Nephron (organoid): ENCODE results near the gene KRTAP10-10.
"Not testable (repeated sequence)": the region's sequence is repeated elsewhere in the genome, so short reads cannot be mapped to it uniquely, and the experiment has no call there.

Experiments used
- H3K27ac Mint-ChIP-seq, 3 experiments: 2 replicates each; pipeline ENCODE4 v1.8.0; 2020; ENCODE audit warnings: mixed read lengths in 3 of 3, mild to moderate bottlenecking in 2 of 3, moderate library complexity in 1 of 3
- H3K27me3 Mint-ChIP-seq: 2 replicates; pipeline ENCODE4 v1.8.0; 2021; ENCODE audit warnings: low read depth, mild to moderate bottlenecking, moderate library complexity, mixed read lengths
- H3K36me3 Mint-ChIP-seq: 2 replicates; pipeline ENCODE4 v1.8.0; 2020; ENCODE audit warnings: low read depth, mixed read lengths
- H3K4me1 Mint-ChIP-seq: 2 replicates; pipeline ENCODE4 v1.8.0; 2020; ENCODE audit warnings: mixed read lengths
- H3K4me3 Mint-ChIP-seq, 3 experiments: 2 replicates each; pipeline ENCODE4 v1.8.0; 2020; ENCODE audit warnings: mild to moderate bottlenecking in 3 of 3, mixed read lengths in 3 of 3, moderate library complexity in 2 of 3
- H3K9me3 Mint-ChIP-seq: 2 replicates; pipeline ENCODE4 v1.8.0; 2020; ENCODE audit warnings: mixed read lengths
- TF ChIP-seq, protein P1 (sequence below), 3 experiments: fragments of 200-600 bp; sonication (generic); IDR thresholded peaks; one replicate each; pipeline ENCODE4 v1.5.0; 2021; ENCODE audit warnings: antibody characterized with exemption in 3 of 3; ENCODE audit not compliant: unreplicated experiment in 3 of 3

Gene KRTAP10-10

DNA sequence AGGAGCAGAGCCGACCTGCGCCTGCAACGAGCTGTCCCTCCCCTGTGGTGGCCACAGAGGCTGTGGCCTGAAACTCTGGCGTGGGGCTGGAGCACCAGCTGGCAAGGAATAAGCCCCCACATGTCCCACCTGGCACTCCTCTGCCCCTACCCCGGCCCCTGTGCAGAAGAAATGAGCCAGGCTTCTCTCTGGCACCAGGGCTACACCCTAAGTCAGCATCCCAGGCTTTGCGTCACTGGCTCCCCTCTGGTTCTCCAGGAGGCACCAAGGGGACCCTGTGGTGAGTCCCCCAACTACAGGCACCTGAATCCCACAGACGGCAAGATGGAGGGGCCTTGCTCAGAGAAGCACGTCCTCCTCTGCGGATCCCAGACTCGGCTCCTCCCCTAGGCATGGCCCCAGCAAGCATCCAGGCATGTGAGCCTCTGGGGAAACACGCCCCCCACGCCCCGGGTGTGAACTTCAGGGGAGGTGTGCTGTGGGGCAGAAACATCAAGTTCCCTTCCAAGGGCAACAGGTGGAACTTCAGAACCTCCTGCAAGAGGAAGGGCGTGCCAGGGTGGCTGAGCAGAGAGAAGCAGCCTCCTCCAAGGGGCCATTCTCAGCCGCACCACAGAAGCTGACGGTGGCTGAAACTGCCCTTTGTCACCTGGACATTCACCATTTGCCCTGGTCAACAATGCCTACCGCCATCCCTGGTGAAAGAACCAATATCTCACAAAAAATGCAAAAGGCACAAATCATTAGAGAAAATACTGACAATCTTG is 33.9 kb upstream of the KRTAP10-10 start:
- Mint-ChIP-seq H3K27ac (no peak overlapping the region), H3K4me3 (no peak overlapping the region), H3K9me3 (peaks cover 18% of the 10 kb centered on the region), H3K27me3 (peaks cover 17% of the 10 kb centered on the region), H3K36me3 (no peaks in the 10 kb centered on the region), H3K4me1 (no peaks in the 10 kb centered on the region)
- TF ChIP-seq, protein P1, sequence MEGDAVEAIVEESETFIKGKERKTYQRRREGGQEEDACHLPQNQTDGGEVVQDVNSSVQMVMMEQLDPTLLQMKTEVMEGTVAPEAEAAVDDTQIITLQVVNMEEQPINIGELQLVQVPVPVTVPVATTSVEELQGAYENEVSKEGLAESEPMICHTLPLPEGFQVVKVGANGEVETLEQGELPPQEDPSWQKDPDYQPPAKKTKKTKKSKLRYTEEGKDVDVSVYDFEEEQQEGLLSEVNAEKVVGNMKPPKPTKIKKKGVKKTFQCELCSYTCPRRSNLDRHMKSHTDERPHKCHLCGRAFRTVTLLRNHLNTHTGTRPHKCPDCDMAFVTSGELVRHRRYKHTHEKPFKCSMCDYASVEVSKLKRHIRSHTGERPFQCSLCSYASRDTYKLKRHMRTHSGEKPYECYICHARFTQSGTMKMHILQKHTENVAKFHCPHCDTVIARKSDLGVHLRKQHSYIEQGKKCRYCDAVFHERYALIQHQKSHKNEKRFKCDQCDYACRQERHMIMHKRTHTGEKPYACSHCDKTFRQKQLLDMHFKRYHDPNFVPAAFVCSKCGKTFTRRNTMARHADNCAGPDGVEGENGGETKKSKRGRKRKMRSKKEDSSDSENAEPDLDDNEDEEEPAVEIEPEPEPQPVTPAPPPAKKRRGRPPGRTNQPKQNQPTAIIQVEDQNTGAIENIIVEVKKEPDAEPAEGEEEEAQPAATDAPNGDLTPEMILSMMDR (IDR thresholded peaks at IDR 0.05; ENCODE audit: unreplicated experiment in 3 of 3): no peak

- H3K4me1 Mint-ChIP-seq: no peaks in the 10 kb centered on the region
- peaks cover 2% of the 10 kb centered on the region for H3K36me3 Mint-ChIP-seq
- H3K27me3 Mint-ChIP-seq: peaks cover 17% of the 10 kb centered on the region
- H3K4me3 Mint-ChIP-seq: no peak overlapping the region
- no peak overlapping the region for H3K27ac Mint-ChIP-seq
- H3K9me3 Mint-ChIP-seq: peaks cover 16% of the 10 kb centered on the region
- TF ChIP-seq, protein P1 (IDR thresholded peaks at IDR 0.05; ENCODE audit: unreplicated experiment in 3 of 3): no peak
Measured at GRCh38 chr21:44603911-44604310, 33.2 kb upstream of the KRTAP10-10 start.

GRCh38 chr21:44606495-44606894 is 30.7 kb upstream of the KRTAP10-10 start:
- peaks cover 3% of the 10 kb centered on the region for H3K36me3 Mint-ChIP-seq
- H3K27me3 Mint-ChIP-seq: peaks cover 14% of the 10 kb centered on the region
- H3K9me3 Mint-ChIP-seq: peaks cover 39% of the 10 kb centered on the region
- H3K4me1 Mint-ChIP-seq: no peaks in the 10 kb centered on the region
- no peak overlapping the region for H3K27ac Mint-ChIP-seq
- TF ChIP-seq, protein P1 (IDR thresholded peaks at IDR 0.05; ENCODE audit: unreplicated experiment in 3 of 3): no peak
- no peak overlapping the region for H3K4me3 Mint-ChIP-seq

- Mint-ChIP-seq H3K9me3 (peaks cover 40% of the 10 kb centered on the region), H3K27me3 (peaks cover 8% of the 10 kb centered on the region), H3K27ac (no peak overlapping the region), H3K4me1 (no peaks in the 10 kb centered on the region), H3K36me3 (peaks cover 3% of the 10 kb centered on the region), H3K4me3 (no peak overlapping the region)
- TF ChIP-seq, protein P1 (IDR thresholded peaks at IDR 0.05; ENCODE audit: unreplicated experiment in 3 of 3): no peak
Measured at GRCh38 chr21:44609193-44609592, 28.0 kb upstream of the KRTAP10-10 start.

DNA sequence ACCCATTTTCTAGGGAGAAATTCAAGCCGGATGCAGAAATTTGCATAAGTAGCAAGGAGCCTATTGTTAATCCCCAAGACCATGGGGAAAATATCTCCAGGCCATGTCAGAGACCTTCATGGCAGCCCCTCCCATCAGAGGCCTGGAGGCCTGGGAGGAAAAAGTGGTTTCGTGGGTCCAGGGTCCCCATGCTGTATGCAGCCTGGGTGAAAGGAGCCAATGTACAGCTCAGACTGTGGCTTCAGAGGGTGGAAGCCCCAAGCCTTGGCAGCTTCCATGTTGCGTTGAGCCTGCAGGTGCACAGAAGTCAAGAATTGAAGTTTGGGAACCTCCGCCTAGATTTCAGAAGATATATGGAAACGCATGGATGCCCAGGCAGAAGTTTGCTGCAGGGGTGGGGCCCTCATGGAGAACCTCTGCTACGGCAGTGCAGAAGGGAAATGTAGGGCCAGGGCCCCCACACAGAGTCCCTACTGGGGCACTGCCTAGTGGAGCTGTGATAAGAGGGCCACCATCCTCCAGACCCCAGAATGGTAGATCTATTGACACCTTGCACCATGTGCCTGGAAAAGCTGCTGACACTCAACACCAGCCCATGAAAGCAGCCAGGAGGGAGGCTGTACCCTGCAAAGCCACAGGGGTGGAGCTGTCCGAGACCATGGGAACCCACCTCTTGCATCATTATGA is 26.9 kb upstream of the KRTAP10-10 start:
- H3K27me3 Mint-ChIP-seq, H3K36me3 Mint-ChIP-seq, H3K4me3 Mint-ChIP-seq, H3K27ac Mint-ChIP-seq, H3K4me1 Mint-ChIP-seq: not testable (repeated sequence)
- peaks cover 37% of the 10 kb centered on the region for H3K9me3 Mint-ChIP-seq

- TF ChIP-seq, protein P1 (IDR thresholded peaks at IDR 0.05; ENCODE audit: unreplicated experiment in 3 of 3): no peak
- Mint-ChIP-seq H3K9me3 (peaks cover 33% of the 10 kb centered on the region), H3K36me3 (peaks cover 3% of the 10 kb centered on the region), H3K27ac (no peak overlapping the region), H3K4me1 (no peaks in the 10 kb centered on the region), H3K4me3 (no peak overlapping the region), H3K27me3 (peaks cover 10% of the 10 kb centered on the region)
Measured at GRCh38 chr21:44611551-44611950, 25.6 kb upstream of the KRTAP10-10 start.
